Measurements from ENCODE around the gene KCNK10. TPM values are rescaled to one million over a fixed set of nuclear protein-coding genes. Genes with fewer than 3 reads are reported as not detected.

KCNK10 gene
- total and polyA plus RNA-seq, 2 of the 8 experiments (the other 6 are each of a cell fraction or from before 2014, with no cell fraction given), result 0.45 to 0.63 TPM

GRCh38 chr14:88168025-88168424 is 155.0 kb downstream of the KCNK10 start:
- H4K8ac ChIP-seq (ENCODE audit: extremely low read depth, insufficient read depth, low read length), result no peak overlapping the region
- no peak overlapping the region for H3K14ac ChIP-seq (ENCODE audit: insufficient read length)
- no peak overlapping the region for H3K27ac ChIP-seq (ENCODE audit: low read depth, low read length)
- no peaks in the 10 kb centered on the region for H3K9me3 ChIP-seq (ENCODE audit: insufficient read depth in 2 of 2, low read depth in 1 of 2, low read length in 1 of 2)
- no peak overlapping the region for H2BK15ac ChIP-seq (ENCODE audit: low read length)
- no peaks in the 10 kb centered on the region for H3K79me2 ChIP-seq (ENCODE audit: control insufficient read depth in 1 of 2, insufficient read depth in 2 of 2, low read length in 2 of 2)
- H3K56ac ChIP-seq (replicated peaks; ENCODE audit: insufficient read length, low read depth, low read length), result no peak overlapping the region
- FAIRE-seq, result no peak
- no peaks in the 10 kb centered on the region for H3K4me1 ChIP-seq (replicated peaks in 1 of 4; ENCODE audit: control insufficient read depth in 3 of 4, insufficient read depth in 4 of 4, low read length in 3 of 4)
- H3K4ac ChIP-seq (replicated peaks; ENCODE audit: insufficient read length, low read depth, low read length), result no peak overlapping the region
- DNase-seq (ENCODE audit: low read depth in 1 of 2, low spot score in 2 of 2), result no peak
- no peak overlapping the region for H2BK20ac ChIP-seq (ENCODE audit: low read length)
- H4K5ac ChIP-seq (ENCODE audit: insufficient read length, low read depth, low read length), result no peak overlapping the region
- no peaks in the 10 kb centered on the region for H3K23me2 ChIP-seq (ENCODE audit: low read depth, low read length)
- no peak overlapping the region for H3K18ac ChIP-seq (ENCODE audit: extremely low read depth, low read length)
- no peak overlapping the region for H3K9ac ChIP-seq (replicated peaks in 1 of 4; ENCODE audit: extremely low read depth in 1 of 4, low read depth in 3 of 4, low read length in 3 of 4)
- H4K20me1 ChIP-seq (replicated peaks in 1 of 2; ENCODE audit: control insufficient read depth in 1 of 2, insufficient read depth in 2 of 2, low read length in 2 of 2), result no peaks in the 10 kb centered on the region
- H2BK5ac ChIP-seq (ENCODE audit: low read depth, low read length), result no peak overlapping the region
- no peak overlapping the region for H3K4me2 ChIP-seq (ENCODE audit: insufficient read depth in 1 of 2, low read depth in 2 of 2, low read length in 2 of 2)
- ChIA-PET POLR2A (ENCODE audit: partially characterized antibody) (interaction anchor here (0.9 kb wide), 1 partner anchor 58 kb away, joined by 3 read pairs; no protein-coding TSS in a partner anchor), CTCF (ENCODE audit: partially characterized antibody) (interaction anchor here (0.6 to 3.1 kb wide), 43 partner anchors 8 to 437 kb away, joined by 3 to 79 read pairs (median 5); no protein-coding TSS in a partner anchor)
- H4K91ac ChIP-seq (replicated peaks; ENCODE audit: insufficient read length, low read length), result no peak overlapping the region
- no peak overlapping the region for H2BK12ac ChIP-seq (ENCODE audit: low read depth, low read length)
- no peaks in the 10 kb centered on the region for H3K27me3 ChIP-seq (replicated peaks in 1 of 4; ENCODE audit: control insufficient read depth in 3 of 4, extremely low read depth in 1 of 4, insufficient read depth in 3 of 4, low read length in 3 of 4)
- WGBS, 2 experiments (ENCODE audit: extremely low coverage in 1 of 2, insufficient coverage in 1 of 2, insufficient read length in 1 of 2, insufficient replicate concordance in 2 of 2, low coverage in 1 of 2, low lambda C conversion rate in 2 of 2, missing lambda C conversion rate in 1 of 2), result 81% methylated on average over 5 of the region's 7 CpGs; no CpG with 5 or more reads in 1 of the 2 experiments
- no peaks in the 10 kb centered on the region for H3K79me1 ChIP-seq (ENCODE audit: low read depth, low read length)
- no peak overlapping the region for H2BK120ac ChIP-seq (replicated peaks; ENCODE audit: low read depth, low read length)
- no peak overlapping the region for H3K4me3 ChIP-seq (ENCODE audit: extremely low read depth in 1 of 4, insufficient read depth in 2 of 4, low read depth in 3 of 4, low read length in 4 of 4)
- H2AFZ ChIP-seq (ENCODE audit: low read length), result no peak overlapping the region
- no peaks in the 10 kb centered on the region for H3K36me3 ChIP-seq (ENCODE audit: control insufficient read depth in 2 of 4, insufficient read depth in 4 of 4, low read length in 3 of 4)
- H3K23ac ChIP-seq (ENCODE audit: insufficient read length), result no peak overlapping the region
- H2AK5ac ChIP-seq (ENCODE audit: low read depth, low read length), result no peak overlapping the region
- no peak for TF ChIP-seq MAFK (IDR thresholded peaks at IDR 0.05; ENCODE audit: low read depth, low read length)

All from H1 (cell line).